Body of pancreas (tissue), 4 donors: Measurements from ENCODE around the gene PLEKHG2.

Experiments used
- CTCF ChIP-seq, 7 experiments: fragments of 450-650 bp in 4 of 7; fragments of 200-600 bp in 3 of 7; sonication (generic) in 3 of 7; IDR thresholded peaks; one replicate each; pipeline ENCODE4 v1.5.1; 2016 to 2019; ENCODE audit warnings: antibody characterized with exemption in 7 of 7
- POLR2A ChIP-seq, 3 donors: fragments of 450-650 bp; IDR thresholded peaks; one replicate each; pipeline ENCODE4 v1.6.1; 2016; ENCODE audit warnings: antibody characterized with exemption in 3 of 3, mild to moderate bottlenecking in 2 of 3

GRCh38 chr19:39433480-39434079 lies 21.1 kb downstream of the PLEKHG2 start:
- no peak for TF ChIP-seq CTCF (IDR thresholded peaks at IDR 0.05)
- TF ChIP-seq POLR2A (IDR thresholded peaks at IDR 0.05) = no peak
